Nephron progenitor cell (in vitro differentiated cells): ENCODE results near the gene RERE.

Experiments
- DNase-seq: peaks from one replicate; pipeline ENCODE4 v3.0.0; 2021
- H3K27ac Mint-ChIP-seq: 2 replicates; pipeline ENCODE4 v1.8.0; 2021; ENCODE audit warnings: mild to moderate bottlenecking, moderate library complexity, mixed read lengths
- H3K27me3 Mint-ChIP-seq: 2 replicates; pipeline ENCODE4 v1.8.0; 2021; ENCODE audit warnings: mild to moderate bottlenecking, low read depth, mixed read lengths; ENCODE audit not compliant: poor library complexity
- H3K36me3 Mint-ChIP-seq: 2 replicates; pipeline ENCODE4 v1.8.0; 2021; ENCODE audit warnings: low read depth, mixed read lengths
- H3K4me1 Mint-ChIP-seq: 2 replicates; pipeline ENCODE4 v1.8.0; 2021; ENCODE audit warnings: mixed read lengths
- H3K4me3 Mint-ChIP-seq: 2 replicates; pipeline ENCODE4 v1.8.0; 2021; ENCODE audit warnings: mild to moderate bottlenecking, moderate library complexity, mixed read lengths
- H3K9me3 Mint-ChIP-seq: 2 replicates; pipeline ENCODE4 v1.8.0; 2021; ENCODE audit warnings: mild to moderate bottlenecking, moderate library complexity, mixed read lengths
- CTCF ChIP-seq: fragments of 200-600 bp; sonication (generic); IDR thresholded peaks from 2 replicates; pipeline ENCODE4 v1.5.0; 2021; ENCODE audit warnings: antibody characterized with exemption

Gene RERE

DNA sequence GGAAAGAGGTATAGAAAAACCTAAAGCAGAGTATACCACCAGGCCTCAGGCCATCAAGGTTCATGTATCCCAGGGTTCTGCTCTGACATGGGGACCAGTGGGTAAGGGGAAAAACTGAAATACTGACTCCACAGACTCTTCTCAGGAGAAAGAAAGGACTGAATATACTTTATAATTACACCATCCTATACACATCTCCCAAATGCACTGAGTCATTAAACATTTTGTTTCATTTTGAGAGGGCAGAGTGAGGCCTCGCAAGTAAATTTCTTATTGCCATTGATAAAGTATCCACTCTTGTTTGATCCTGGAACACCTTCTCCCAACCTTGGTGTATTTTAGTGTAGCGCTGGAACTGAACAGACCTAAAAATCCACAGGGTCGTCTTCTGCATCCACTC, 251.6 kb downstream of the RERE start:
- no peak for TF ChIP-seq CTCF
- Mint-ChIP-seq H3K4me3 (no peak overlapping the region), H3K9me3 (no peaks in the 10 kb centered on the region), H3K27me3 (no peaks in the 10 kb centered on the region), H3K4me1 (peaks cover 35% of the 10 kb centered on the region), H3K36me3 (peaks cover 27% of the 10 kb centered on the region), H3K27ac (peak overlapping the region; percentile 85)
- no peak for DNase-seq

DNA sequence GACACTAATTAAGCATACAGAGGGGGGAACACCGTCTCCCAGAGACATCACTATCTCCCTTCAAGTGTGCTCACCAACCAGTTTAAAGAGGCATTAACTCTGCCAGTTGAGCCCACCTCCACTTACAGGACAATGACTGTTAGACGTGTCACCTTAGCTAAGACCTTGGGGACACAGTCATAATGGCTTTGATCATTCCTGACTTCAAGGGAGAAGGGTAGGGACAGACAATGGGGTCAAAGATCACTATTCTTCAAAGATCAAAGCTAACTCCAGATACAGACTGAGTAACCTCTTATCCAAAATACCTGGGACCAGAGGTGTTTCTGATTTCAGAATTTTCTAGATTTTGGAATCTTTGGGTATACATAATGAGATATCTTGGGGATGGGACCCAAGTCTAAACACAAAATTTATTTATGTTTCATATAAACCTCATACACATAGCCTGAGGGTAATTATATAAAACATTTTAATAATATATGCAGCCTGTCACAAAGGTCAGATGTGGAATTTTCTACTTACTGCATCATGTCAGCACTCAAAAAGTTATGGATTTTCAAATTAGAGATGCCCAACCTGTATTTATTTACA, 253.4 kb downstream of the RERE start:
- no peak overlapping the region for H3K4me3 Mint-ChIP-seq
- peaks cover 19% of the 10 kb centered on the region for H3K36me3 Mint-ChIP-seq
- no peaks in the 10 kb centered on the region for H3K9me3 Mint-ChIP-seq
- no peaks in the 10 kb centered on the region for H3K27me3 Mint-ChIP-seq
- DNase-seq = no peak
- no peak for TF ChIP-seq CTCF
- no peak overlapping the region for H3K27ac Mint-ChIP-seq
- H3K4me1 Mint-ChIP-seq = peaks cover 51% of the 10 kb centered on the region

DNA sequence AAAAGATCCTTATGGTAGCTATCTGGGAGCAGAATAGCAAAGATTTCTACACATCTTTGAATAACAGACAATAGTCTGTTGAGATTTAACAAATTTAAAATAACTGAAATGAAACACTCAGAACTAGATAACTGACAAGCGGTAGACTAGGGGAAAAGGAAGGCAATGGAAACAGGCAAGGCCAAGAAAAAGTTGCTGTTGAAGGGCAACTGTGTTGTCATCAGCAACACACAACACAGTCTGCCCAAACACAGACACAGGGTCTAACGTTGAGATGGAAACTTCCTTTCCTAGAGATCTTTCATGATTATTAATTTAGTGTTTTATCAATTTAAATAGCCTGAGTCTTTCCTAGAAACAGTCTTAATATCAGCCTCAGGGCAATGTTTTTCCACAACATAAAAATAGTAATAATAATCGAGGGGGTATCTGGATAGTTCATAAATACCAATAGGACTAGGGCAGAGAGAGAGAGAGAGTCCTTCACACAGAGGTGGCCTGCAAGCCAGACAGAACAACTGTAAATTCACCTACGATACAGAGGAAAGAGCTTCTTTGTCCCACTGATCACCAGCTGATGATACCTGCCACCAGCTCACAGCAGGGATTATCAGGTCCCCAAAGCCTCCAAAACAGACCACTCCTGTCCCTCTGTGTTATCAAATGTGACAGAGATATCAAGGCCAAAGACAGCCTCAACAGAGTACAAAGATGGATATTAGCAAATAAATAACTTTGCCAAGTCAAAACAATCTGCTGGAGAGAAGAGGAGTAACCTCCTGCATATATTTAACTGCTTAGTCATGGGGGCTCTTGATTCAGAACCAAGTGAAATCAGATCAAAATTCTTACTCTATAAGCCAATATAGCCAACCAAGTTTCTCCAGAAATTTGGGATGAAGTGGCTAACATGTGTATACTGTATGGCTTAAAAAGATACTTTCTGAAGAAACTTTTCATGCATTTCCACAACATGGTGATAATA, 254.3 kb downstream of the RERE start:
- Mint-ChIP-seq H3K9me3 (no peaks in the 10 kb centered on the region), H3K36me3 (peaks cover 19% of the 10 kb centered on the region), H3K27me3 (no peaks in the 10 kb centered on the region), H3K4me3 (no peak overlapping the region), H3K4me1 (peaks cover 51% of the 10 kb centered on the region), H3K27ac (peak overlapping the region; percentile 73)
- TF ChIP-seq CTCF = no peak
- no peak for DNase-seq

DNA sequence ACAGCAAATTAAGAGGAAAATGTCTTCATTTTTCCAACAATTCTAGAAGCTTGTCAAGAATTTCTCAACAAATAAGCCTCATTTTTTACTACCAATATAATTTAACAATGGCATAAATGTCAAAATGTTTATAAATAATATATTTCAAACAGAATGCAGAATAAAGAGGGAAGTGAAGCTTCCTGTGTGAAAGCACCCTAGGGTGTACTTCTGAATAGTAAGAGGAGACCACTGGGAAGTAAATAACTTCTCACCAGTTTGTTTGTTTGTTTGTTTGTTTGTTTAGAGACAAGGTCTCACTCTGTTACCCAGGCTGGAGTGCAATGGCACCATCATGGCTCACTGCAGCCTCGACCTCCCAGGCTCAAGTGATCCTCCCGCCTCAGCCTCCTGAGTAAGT, 255.2 kb downstream of the RERE start:
- Mint-ChIP-seq H3K4me3 (no peak overlapping the region), H3K9me3 (no peaks in the 10 kb centered on the region), H3K36me3 (peaks cover 22% of the 10 kb centered on the region), H3K27ac (no peak overlapping the region), H3K27me3 (no peaks in the 10 kb centered on the region), H3K4me1 (peaks cover 51% of the 10 kb centered on the region)
- no peak for DNase-seq
- TF ChIP-seq CTCF = no peak

- Mint-ChIP-seq H3K27me3 (no peaks in the 10 kb centered on the region), H3K27ac (peak overlapping the region; percentile 58), H3K36me3 (peaks cover 25% of the 10 kb centered on the region), H3K4me1 (peaks cover 51% of the 10 kb centered on the region), H3K9me3 (no peaks in the 10 kb centered on the region), H3K4me3 (no peak overlapping the region)
- peak; percentile 90 for TF ChIP-seq CTCF
- no peak for DNase-seq
Observed at GRCh38 chr1:8560611-8561544, 256.6 kb downstream of the RERE start.
